D721Med (cell line): ENCODE data around the gene AK2.
A peak's percentile ranks its signal among the peaks of the same experiment; 100 is the strongest.
"Not testable (repeated sequence)": the region's sequence is repeated elsewhere in the genome, so short reads cannot be mapped to it uniquely, and the experiment has no call there.

Source experiments
- DNase-seq: peaks from one replicate; pipeline ENCODE4 v3.0.0; 2011; ENCODE audit warnings: low spot score; ENCODE audit not compliant: insufficient read length
- FAIRE-seq: peaks from 2 replicates; lab custom pipeline; 2011; peaks lifted over from hg19 to GRCh38; lab: Jason Lieb, UNC
- TF ChIP-seq, protein P1 (sequence below): IDR thresholded peaks from 2 replicates; pipeline ENCODE4 v1.5.1; 2012; ENCODE audit warnings: mild to moderate bottlenecking, control low read depth; ENCODE audit not compliant: insufficient read depth; ENCODE audit errors: missing control alignments

The AK2 gene

DNA sequence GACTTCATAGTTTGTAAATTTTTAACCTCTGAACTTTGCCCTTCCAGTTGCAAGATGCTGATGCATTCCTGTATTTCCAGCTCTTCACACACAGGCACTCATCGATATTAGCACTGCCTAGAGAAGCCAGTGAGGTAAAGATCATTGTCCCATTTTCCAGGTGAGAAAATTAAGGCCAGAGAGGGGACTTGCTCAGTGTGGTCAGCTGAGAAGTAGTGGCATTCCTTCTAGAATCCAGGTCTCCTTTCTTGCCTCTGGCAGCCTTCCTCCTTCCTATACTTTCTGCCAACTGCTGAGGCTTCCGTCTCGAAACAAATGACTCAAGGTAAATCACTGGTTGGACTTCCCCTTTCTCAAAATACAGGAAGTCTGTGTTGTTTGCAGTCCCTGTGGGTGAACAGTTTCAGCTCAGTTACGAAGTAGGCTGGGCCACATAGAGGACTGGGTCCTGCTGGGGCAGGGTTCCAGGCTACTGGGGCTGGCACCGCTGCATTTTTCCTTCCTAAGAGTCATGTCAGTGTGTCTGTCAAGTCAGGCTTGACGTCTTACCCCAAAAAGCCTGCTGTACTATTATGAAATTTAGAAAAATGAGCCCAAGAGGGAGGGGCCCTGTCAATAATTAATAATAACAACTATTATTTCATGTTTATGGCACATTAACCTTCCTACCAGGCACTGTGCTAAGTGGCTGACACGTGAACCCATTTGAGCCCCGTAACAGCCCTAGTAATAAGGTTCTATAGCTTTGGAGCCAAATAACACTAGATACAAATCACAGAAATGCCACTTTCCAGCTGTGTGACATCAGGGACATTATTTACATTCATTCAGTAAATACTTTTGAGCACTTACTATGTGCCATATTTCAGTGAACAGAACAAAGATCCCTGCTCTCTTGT is 55.4 kb downstream of the AK2 start:
- FAIRE-seq = no peak

DNA sequence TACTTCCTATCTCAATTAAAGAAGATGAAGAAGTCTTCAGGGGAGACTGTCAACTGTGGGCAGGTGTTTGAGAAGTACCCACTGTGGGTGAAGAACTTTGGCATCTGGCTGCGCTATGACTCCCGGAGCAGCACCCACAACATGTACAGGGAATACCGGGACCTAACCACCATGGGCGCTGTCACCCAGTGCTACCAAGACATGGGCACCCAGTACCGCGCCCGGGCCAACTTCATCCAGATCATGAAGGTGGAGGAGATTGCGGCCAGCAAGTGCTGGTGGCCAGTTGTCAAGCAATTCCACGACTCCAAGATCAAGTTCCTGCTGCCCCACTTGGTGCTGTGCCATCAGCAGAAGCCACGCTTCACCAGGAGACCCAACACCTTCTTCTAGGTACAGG is 56.6 kb downstream of the AK2 start:
- no peak for FAIRE-seq
- TF ChIP-seq, protein P1, sequence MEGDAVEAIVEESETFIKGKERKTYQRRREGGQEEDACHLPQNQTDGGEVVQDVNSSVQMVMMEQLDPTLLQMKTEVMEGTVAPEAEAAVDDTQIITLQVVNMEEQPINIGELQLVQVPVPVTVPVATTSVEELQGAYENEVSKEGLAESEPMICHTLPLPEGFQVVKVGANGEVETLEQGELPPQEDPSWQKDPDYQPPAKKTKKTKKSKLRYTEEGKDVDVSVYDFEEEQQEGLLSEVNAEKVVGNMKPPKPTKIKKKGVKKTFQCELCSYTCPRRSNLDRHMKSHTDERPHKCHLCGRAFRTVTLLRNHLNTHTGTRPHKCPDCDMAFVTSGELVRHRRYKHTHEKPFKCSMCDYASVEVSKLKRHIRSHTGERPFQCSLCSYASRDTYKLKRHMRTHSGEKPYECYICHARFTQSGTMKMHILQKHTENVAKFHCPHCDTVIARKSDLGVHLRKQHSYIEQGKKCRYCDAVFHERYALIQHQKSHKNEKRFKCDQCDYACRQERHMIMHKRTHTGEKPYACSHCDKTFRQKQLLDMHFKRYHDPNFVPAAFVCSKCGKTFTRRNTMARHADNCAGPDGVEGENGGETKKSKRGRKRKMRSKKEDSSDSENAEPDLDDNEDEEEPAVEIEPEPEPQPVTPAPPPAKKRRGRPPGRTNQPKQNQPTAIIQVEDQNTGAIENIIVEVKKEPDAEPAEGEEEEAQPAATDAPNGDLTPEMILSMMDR = no peak
- DNase-seq = no peak

More for the DNA sequence above, 55.4 kb downstream of the AK2 start:
- DNase-seq = no peak
- TF ChIP-seq, protein P1 = no peak

DNA sequence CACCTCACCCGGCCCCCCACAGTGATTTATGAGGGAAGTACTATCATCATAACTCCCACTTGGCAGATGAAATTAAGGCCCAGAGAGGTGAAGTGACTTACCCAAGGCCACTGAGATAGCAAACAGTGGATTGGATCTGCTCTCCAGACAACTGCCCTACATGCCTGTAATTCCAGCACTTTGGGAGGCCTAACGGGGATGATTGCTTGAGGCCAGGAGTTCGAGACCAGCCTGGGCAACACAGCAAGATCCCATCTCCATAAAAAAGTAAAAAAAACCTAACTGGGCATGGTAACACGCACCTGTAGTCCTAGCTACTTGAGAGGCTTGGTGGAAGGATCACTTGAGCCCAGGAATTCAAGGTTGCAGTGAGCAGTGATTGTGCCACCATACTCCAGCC is 57.8 kb downstream of the AK2 start:
- TF ChIP-seq, protein P1 = no peak
- FAIRE-seq (no peak), DNase-seq (no peak)

DNA sequence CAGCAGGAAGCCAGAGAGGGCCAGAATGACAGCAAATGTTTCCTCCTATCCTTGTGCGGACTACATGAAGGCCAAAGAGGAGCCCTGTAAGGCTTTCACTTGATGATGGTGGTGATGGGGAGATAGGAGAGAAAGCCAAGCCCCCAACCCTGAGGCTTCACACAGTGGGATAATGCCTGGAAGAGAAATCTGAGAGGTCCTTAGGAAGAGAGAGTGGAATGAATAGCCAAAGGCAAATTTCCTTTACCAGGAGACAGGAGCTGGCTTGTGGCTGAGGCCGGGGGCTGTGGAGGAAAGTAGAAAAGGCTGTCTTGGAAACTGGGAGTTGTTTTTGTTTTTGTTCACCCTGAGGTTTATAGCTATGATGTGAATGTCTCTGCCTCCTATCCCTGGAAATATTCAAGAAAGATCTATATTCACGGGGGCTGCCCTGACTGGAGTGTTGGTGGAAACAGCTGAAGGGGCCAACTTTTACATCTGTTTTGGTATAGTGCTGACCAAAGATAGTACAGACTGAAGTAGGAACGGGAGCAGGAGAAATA is 59.1 kb downstream of the AK2 start:
- no peak for FAIRE-seq
- TF ChIP-seq, protein P1 = no peak
- no peak for DNase-seq

DNA sequence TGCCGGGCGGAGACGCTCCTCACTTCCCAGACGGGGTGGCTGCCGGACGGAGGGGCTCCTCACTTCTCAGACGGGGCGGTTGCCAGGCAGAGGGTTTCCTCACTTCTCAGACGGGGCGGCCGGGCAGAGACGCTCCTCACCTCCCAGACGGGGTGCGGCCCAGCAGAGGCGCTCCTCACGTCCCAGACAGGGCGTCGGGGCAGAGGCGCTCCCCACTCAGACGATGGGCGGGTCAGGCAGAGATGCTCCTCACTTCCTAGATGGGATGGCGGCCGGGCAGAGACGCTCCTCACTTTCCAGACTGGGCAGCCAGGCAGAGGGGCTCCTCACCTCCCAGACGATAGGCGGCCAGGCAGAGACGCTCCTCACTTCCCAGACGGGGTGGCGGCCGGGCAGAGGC is 61.6 kb downstream of the AK2 start:
- FAIRE-seq, DNase-seq: not testable (repeated sequence)

DNA sequence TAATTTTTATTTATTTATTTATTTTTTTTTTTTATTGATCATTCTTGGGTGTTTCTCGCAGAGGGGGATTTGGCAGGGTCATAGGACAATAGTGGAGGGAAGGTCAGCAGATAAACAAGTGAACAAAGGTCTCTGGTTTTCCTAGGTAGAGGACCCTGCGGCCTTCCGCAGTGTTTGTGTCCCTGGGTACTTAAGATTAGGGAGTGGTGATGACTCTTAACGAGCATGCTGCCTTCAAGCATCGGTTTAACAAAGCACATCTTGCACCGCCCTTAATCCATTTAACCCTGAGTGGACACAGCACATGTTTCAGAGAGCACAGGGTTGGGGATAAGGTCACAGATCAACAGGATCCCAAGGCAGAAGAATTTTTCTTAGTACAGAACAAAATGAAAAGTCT is 63.2 kb downstream of the AK2 start:
- not testable (repeated sequence) for DNase-seq, FAIRE-seq

DNA sequence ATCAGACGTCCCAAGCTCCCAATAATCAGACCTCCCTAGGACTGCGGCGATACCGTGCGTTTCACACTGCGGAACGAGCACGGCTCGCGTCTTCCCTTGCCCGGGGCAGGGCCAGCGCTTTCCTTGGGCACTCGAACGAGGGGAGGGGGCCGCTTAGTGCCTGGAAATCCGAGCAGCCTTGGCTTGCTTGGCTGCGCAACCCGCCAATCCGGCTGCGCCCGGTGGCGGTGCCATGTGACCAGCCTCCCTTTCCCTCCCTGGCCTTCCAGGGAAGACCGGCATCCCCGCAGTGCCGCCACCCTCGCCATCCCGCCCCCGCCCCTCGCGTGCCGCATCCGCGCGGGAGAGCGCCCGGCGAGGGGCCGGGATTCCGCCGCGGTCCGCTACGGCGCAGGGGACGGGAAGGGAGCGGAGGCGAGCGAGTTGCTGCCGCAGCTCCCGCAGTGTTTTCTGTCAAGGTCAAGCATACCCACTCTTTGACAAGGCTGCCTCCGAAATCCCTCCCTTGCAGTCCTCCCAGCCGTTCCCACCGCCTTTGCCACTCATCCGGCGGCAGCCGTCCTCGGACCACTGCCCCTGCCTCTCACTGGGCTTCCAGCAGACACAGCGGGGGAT is 63.8 kb downstream of the AK2 start:
- DNase-seq (peak; percentile 65), FAIRE-seq (no peak)
- TF ChIP-seq, protein P1 = no peak

DNA sequence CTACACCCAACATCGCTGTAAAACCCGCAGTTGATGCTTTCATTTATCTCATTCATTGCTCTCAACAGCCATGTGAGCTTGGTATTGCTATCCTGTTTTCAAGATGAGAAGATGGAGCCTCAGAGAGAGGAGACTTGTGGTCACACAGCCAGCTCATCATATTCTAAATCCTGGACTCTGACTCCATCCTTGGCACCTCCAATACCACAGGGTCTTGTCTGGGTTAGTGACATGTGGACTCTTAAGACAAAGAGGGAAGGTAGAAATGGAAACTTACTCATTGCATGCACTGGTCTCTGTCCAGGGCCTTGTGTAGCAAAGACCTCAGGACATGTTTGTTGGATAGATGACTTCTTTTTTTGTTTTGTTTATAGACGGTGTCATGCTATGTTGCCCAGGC is 65.1 kb downstream of the AK2 start:
- FAIRE-seq (no peak), DNase-seq (no peak)
- TF ChIP-seq, protein P1 = no peak
